ENCODE data around the gene PCYT2.

Gene PCYT2

GRCh38 chr17:81854974-81855774, 56.0 kb downstream of the PCYT2 start:
- no peak for DNase-seq (ENCODE audit: low spot score)
- no peak for TF ChIP-seq CTCF (IDR thresholded peaks at IDR 0.05; ENCODE audit: extremely low read depth, missing control alignments)

GRCh38 chr17:81852237-81852636, 59.0 kb downstream of the PCYT2 start:
- no peak for TF ChIP-seq CTCF (IDR thresholded peaks at IDR 0.05; ENCODE audit: extremely low read depth, missing control alignments)
- DNase-seq (ENCODE audit: low spot score): no peak

- no peak for TF ChIP-seq CTCF (IDR thresholded peaks at IDR 0.05; ENCODE audit: extremely low read depth, missing control alignments)
- DNase-seq (ENCODE audit: low spot score): no peak
Measured at GRCh38 chr17:81851423-81851822, 59.8 kb downstream of the PCYT2 start.
